ENCODE data around the gene ZNF628.

DNA sequence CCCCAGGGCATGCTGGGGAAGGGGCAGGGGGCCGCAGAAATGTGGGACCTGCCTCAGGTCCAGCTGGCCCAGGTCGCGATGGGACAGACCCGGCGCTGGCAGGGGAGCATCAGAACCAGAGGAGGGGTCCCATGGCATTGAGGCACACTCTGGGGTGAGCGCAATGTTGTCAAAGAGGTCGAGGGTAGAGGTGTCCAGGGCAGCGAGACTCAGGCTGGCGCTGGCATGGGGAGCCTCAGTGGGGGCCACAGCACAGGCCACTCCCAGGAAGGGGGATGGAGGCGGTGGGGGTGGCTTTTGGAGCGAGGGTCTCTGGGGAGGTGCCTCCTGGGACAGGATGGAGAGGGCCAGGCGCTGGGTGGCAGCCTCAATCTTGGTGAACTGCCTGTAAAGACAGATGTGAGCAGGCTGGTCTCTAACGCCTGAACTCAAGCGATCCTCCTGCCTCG lies 12.8 kb upstream of the ZNF628 start:
- TF ChIP-seq, protein P1, sequence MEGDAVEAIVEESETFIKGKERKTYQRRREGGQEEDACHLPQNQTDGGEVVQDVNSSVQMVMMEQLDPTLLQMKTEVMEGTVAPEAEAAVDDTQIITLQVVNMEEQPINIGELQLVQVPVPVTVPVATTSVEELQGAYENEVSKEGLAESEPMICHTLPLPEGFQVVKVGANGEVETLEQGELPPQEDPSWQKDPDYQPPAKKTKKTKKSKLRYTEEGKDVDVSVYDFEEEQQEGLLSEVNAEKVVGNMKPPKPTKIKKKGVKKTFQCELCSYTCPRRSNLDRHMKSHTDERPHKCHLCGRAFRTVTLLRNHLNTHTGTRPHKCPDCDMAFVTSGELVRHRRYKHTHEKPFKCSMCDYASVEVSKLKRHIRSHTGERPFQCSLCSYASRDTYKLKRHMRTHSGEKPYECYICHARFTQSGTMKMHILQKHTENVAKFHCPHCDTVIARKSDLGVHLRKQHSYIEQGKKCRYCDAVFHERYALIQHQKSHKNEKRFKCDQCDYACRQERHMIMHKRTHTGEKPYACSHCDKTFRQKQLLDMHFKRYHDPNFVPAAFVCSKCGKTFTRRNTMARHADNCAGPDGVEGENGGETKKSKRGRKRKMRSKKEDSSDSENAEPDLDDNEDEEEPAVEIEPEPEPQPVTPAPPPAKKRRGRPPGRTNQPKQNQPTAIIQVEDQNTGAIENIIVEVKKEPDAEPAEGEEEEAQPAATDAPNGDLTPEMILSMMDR (IDR thresholded peaks at IDR 0.05), result no peak
- TF ChIP-seq POLR2A (IDR thresholded peaks at IDR 0.05), result no peak
- TF ChIP-seq POLR2AphosphoS5 (IDR thresholded peaks at IDR 0.05), result no peak
- no peak for TF ChIP-seq EP300 (IDR thresholded peaks at IDR 0.05)

All from gastroesophageal sphincter (tissue), 3 donors.